DOHH2 (cell line): ENCODE results near the gene OR2T2.

Source experiments
- CTCF ChIP-seq: fragments of 200-600 bp; sonication (generic); IDR thresholded peaks from one replicate; pipeline ENCODE4 v1.5.1; 2014; ENCODE audit warnings: antibody characterized with exemption, mild to moderate bottlenecking, low read depth, low read length; ENCODE audit not compliant: poor library complexity, severe bottlenecking
- EZH2phosphoT487 ChIP-seq: fragments of 200-600 bp; sonication (generic); IDR thresholded peaks from 2 replicates; pipeline ENCODE4 v1.6.1; 2017; ENCODE audit warnings: borderline replicate concordance, mild to moderate bottlenecking, antibody characterized with exemption, low read length, moderate library complexity, mixed read lengths

GRCh38 chr1:248421384-248421783 is 24.1 kb upstream of the OR2T2 start:
- TF ChIP-seq CTCF (no peak), EZH2phosphoT487 (no peak)
